RWPE2 (cell line): ENCODE data around the gene SLC39A3.

Experiments used
- ATAC-seq: fragments of 200-7000 bp; cut with Tn5 transposase; 3 replicates; pipeline ENCODE4 v1.9.1; 2021; ENCODE audit warnings: low read depth
- DNase-seq: peaks from one replicate; pipeline ENCODE4 v3.0.0-alpha.2; 2020; ENCODE audit warnings: low spot score
- H3K27ac ChIP-seq: fragments of 450-650 bp; 2 replicates; pipeline ENCODE4 v1.5.1; 2017; ENCODE audit warnings: mild to moderate bottlenecking; ENCODE audit not compliant: poor library complexity, severe bottlenecking
- H3K27me3 ChIP-seq: fragments of 250-450 bp; sonication (Bioruptor Pico); 2 replicates; pipeline ENCODE4 v1.5.1; 2021; ENCODE audit warnings: mild to moderate bottlenecking, moderate library complexity; ENCODE audit not compliant: insufficient read depth, poor library complexity, severe bottlenecking
- H3K36me3 ChIP-seq: fragments of 250-450 bp; sonication (Bioruptor Pico); 2 replicates; pipeline ENCODE4 v1.5.1; 2020; ENCODE audit warnings: low read depth, mild to moderate bottlenecking, moderate library complexity
- H3K4me1 ChIP-seq: fragments of 250-450 bp; sonication (Bioruptor Pico); 2 replicates; pipeline ENCODE4 v1.5.1; 2021; ENCODE audit warnings: mild to moderate bottlenecking, moderate library complexity; ENCODE audit not compliant: insufficient read depth, poor library complexity, severe bottlenecking
- H3K4me3 ChIP-seq: fragments of 250-450 bp; sonication (Bioruptor Pico); 2 replicates; pipeline ENCODE4 v1.5.1; 2021; ENCODE audit warnings: mild to moderate bottlenecking, moderate library complexity; ENCODE audit not compliant: severe bottlenecking
- H3K9me3 ChIP-seq: fragments of 250-450 bp; sonication (Bioruptor Pico); 2 replicates; pipeline ENCODE4 v1.5.1; 2021; ENCODE audit warnings: mild to moderate bottlenecking, moderate library complexity; ENCODE audit not compliant: severe bottlenecking
- TF ChIP-seq, protein P1 (sequence below): fragments of 450-650 bp; IDR thresholded peaks from one replicate; pipeline ENCODE4 v1.5.1; 2017; ENCODE audit warnings: mild to moderate bottlenecking, moderate library complexity; ENCODE audit not compliant: poor library complexity, severe bottlenecking

SLC39A3 gene

DNA sequence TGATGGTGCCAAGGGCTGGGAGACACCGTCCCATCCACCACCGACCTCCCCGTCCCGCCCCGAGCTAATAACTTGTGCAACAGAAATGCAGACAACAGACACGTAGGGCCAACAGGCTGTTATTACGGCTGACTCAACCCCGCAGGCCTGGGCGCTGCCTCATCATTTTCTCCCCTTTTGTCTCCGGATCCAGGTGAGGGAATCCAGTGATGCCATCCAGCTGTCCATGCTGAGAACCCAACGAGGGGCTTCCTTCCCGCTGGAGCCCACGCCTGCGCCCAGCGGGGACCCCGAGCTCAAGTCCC, 12.2 kb downstream of the SLC39A3 start:
- Histone ChIP-seq H3K9me3 (no peaks in the 10 kb centered on the region), H3K27ac (no peak overlapping the region), H3K4me1 (no peaks in the 10 kb centered on the region), H3K27me3 (peaks cover under 1% of the 10 kb centered on the region), H3K4me3 (no peak overlapping the region), H3K36me3 (no peaks in the 10 kb centered on the region)
- TF ChIP-seq, protein P1, sequence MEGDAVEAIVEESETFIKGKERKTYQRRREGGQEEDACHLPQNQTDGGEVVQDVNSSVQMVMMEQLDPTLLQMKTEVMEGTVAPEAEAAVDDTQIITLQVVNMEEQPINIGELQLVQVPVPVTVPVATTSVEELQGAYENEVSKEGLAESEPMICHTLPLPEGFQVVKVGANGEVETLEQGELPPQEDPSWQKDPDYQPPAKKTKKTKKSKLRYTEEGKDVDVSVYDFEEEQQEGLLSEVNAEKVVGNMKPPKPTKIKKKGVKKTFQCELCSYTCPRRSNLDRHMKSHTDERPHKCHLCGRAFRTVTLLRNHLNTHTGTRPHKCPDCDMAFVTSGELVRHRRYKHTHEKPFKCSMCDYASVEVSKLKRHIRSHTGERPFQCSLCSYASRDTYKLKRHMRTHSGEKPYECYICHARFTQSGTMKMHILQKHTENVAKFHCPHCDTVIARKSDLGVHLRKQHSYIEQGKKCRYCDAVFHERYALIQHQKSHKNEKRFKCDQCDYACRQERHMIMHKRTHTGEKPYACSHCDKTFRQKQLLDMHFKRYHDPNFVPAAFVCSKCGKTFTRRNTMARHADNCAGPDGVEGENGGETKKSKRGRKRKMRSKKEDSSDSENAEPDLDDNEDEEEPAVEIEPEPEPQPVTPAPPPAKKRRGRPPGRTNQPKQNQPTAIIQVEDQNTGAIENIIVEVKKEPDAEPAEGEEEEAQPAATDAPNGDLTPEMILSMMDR: no peak
- DNase-seq: no peak
- peak; percentile 75 for ATAC-seq

DNA sequence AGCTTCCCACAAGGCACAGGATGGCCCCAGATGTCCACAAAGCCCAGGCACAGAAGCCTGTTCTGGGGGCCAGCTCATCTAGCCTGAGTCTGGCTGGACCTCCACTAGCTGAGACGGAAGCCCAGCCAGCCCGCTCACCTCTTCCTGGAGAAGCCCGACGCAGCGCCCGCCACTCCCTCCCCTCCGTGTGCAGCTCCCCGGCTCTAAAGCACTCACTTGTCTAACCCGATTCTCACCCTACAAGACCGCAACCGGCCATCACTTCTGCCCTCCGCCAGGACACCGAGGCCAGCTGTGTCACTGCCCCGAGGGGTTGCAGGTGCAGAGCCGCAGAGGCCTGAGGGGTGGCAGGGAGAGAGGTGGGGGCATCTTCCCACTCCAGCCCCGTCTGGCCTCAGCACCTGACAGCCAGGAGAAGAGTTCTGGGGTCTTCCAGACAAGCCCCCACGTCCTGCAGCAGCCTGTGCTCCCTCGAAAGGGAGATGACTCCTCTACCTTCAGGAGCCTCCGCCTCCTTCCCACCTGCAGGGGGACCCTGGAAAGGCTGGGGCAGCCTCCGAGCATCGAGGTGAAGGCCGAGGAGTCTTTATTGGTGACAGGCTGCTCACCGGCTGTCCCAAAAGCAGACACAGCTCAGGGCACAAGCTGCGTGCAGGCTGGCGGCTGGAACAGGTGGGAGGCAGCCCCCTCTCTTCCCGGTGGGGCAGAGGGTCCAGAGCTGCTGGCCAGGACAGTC, 12.7 kb downstream of the SLC39A3 start:
- H3K9me3 ChIP-seq: no peaks in the 10 kb centered on the region
- TF ChIP-seq, protein P1: no peak
- no peak for DNase-seq
- H3K4me3 ChIP-seq: no peak overlapping the region
- peaks cover 5% of the 10 kb centered on the region for H3K27me3 ChIP-seq
- no peaks in the 10 kb centered on the region for H3K36me3 ChIP-seq
- H3K4me1 ChIP-seq: no peaks in the 10 kb centered on the region
- ATAC-seq: peak; percentile 29; the same call in 1 of the 3 replicates
- no peak overlapping the region for H3K27ac ChIP-seq

DNA sequence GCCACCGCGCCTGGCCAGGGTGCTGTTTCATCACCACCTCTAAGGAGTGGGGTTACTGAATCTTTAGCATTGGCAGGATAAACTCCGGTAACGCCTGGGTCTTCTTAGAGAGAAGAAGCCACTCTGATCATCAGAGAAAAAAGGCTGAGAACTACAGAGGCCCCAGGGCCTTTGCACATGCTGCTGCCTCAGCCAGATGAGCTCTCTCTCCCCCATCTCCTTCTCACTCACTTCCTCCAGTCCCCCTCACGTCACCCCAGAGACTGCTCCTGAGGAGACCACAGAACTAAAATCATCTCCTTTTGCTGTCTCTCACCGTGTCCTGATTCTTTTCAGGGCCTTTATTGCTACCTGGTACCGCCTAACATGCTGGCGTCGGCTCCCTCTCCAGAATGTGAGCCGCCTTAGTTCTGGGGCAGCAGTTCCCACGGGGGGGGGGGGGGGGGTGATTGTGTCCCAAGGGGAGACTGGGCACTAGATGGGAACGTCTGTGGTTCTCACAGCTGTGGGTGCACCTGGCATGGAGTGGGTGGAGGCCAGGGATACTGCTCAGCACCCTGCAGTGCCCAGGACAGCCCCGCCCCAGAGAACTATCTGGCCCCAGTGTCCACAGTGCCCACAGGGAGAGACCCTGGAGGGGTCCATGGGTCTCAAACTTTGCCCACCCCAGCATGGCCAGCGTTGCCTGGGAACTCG, 13.5 kb downstream of the SLC39A3 start:
- TF ChIP-seq, protein P1: no peak
- DNase-seq: no peak
- Histone ChIP-seq H3K9me3 (no peaks in the 10 kb centered on the region), H3K4me1 (no peaks in the 10 kb centered on the region), H3K27ac (no peak overlapping the region), H3K36me3 (no peaks in the 10 kb centered on the region), H3K4me3 (no peak overlapping the region), H3K27me3 (peaks cover 12% of the 10 kb centered on the region)
- no peak for ATAC-seq

DNA sequence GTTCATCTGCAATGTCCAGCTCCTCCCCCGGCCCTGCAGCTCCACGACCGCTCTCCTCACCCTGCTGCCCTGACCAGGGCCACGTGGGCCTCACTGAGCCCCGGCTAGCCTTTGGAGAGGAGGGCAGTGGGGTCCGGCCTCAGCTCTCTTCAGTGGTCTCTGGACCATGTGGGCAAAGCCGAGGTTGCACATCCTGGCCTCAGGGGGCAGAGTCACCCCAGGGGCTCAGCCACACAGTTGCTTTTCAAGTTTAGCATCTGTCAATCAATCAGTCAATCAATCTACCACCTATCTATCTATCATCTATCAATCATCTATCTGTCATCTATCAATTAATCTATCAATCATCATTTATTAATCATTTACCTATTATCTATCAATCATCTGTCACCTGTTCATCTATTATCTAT, 15.7 kb downstream of the SLC39A3 start:
- Histone ChIP-seq H3K27ac (no peak overlapping the region), H3K4me3 (no peak overlapping the region), H3K27me3 (peaks cover 22% of the 10 kb centered on the region), H3K4me1 (no peaks in the 10 kb centered on the region), H3K9me3 (no peaks in the 10 kb centered on the region), H3K36me3 (no peaks in the 10 kb centered on the region)
- TF ChIP-seq, protein P1: no peak
- ATAC-seq (no peak), DNase-seq (no peak)

DNA sequence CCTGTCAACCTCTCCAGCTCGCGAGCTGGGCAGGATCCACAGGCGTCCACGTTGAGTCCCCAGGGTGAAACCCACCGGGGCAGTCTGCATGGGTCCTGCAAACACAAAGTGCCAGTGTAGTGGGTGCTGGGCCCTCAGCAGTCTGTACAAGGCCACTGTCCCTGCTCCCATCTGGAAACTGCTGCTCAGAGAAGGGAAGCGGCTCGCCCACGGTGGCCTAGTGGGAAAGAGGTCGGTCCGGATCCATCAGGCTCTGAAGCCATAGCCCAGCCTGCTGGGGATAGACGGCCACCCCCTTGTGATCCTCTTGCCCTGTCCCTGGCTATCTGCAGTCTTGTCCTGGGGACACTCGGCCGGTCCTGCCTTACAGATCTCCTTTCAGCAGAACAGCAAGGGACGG, 16.1 kb downstream of the SLC39A3 start:
- Histone ChIP-seq H3K27me3 (peaks cover 22% of the 10 kb centered on the region), H3K36me3 (no peaks in the 10 kb centered on the region), H3K27ac (no peak overlapping the region), H3K9me3 (no peaks in the 10 kb centered on the region), H3K4me1 (no peaks in the 10 kb centered on the region), H3K4me3 (no peak overlapping the region)
- TF ChIP-seq, protein P1: no peak
- DNase-seq (no peak), ATAC-seq (no peak)
